HepG2 (cell line): Measurements from ENCODE around the gene PDZD4. TPM values are rescaled to one million over a fixed set of nuclear protein-coding genes. Genes with fewer than 3 reads are reported as not detected.

Experiments
- ARNT2 ChIP-seq: sonication (generic); formaldehyde crosslinking; IDR thresholded peaks from 2 replicates; pipeline ENCODE4 v1.8.0; 2022; ENCODE audit warnings: mild to moderate bottlenecking, low read depth, missing genetic modification reagents, moderate library complexity
- ASH2L ChIP-seq: fragments of 300-600, 200-600 bp; sonication (generic); IDR thresholded peaks from 2 replicates; pipeline ENCODE4 v1.7.0; 2017; ENCODE audit warnings: low read depth, mild to moderate bottlenecking, moderate library complexity, mixed read lengths, low read length; ENCODE audit not compliant: insufficient read length
- CHD4 ChIP-seq: fragments of 200-600 bp; sonication (generic); IDR thresholded peaks from 2 replicates; pipeline ENCODE4 v1.7.0; 2017; ENCODE audit warnings: mild to moderate bottlenecking, low read length, borderline replicate concordance
- DPF2 ChIP-seq: sonication (generic); formaldehyde crosslinking; IDR thresholded peaks from 2 replicates; pipeline ENCODE4 v1.4.0; 2020; ENCODE audit warnings: mild to moderate bottlenecking, low read depth, missing genetic modification reagents, borderline replicate concordance
- FOSL1 ChIP-seq: sonication (generic); formaldehyde crosslinking; IDR thresholded peaks from 2 replicates; pipeline ENCODE4 v1.9.0; 2021; ENCODE audit warnings: missing genetic modification reagents, borderline replicate concordance
- GATA4 ChIP-seq: sonication (generic); IDR thresholded peaks from 2 replicates; pipeline ENCODE4 v1.6.1; 2016; ENCODE audit warnings: antibody characterized with exemption, low read depth, borderline replicate concordance
- HBP1 ChIP-seq: IDR thresholded peaks from 2 replicates; pipeline ENCODE4 v1.6.1; 2016; ENCODE audit warnings: low read depth, control low read depth
- MIXL1 ChIP-seq: IDR thresholded peaks from 2 replicates; pipeline ENCODE4 v1.6.1; 2016
- NPAS2 ChIP-seq: sonication (generic); formaldehyde crosslinking; IDR thresholded peaks from 2 replicates; pipeline ENCODE4 v1.8.0; 2022; ENCODE audit warnings: mild to moderate bottlenecking, missing genetic modification reagents, borderline replicate concordance
- NR2C2 ChIP-seq: sonication (generic); formaldehyde crosslinking; IDR thresholded peaks from 2 replicates; pipeline ENCODE4 v1.4.0; 2020; ENCODE audit warnings: missing genetic modification reagents, mild to moderate bottlenecking, moderate library complexity, borderline replicate concordance
- PCBP2 ChIP-seq: fragments of 200-400 bp; formaldehyde crosslinking; optimal IDR thresholded peaks from 2 replicates; pipeline ENCODE3; 2018; ENCODE audit warnings: low read length, low read depth; ENCODE audit not compliant: poor library complexity, severe bottlenecking
- SOX13 ChIP-seq, 3 experiments: fragments of 450-650 bp in 1 of 3; sonication (generic) in 1 of 3; formaldehyde crosslinking in 1 of 3; IDR thresholded peaks in 2 of 3; conservative IDR thresholded peaks in 1 of 3; 2 replicates each; pipeline versions ENCODE4 v1.5.0 to v1.6.1; 2016 to 2020; ENCODE audit warnings: antibody characterized with exemption in 1 of 3, mild to moderate bottlenecking in 1 of 3, missing compliant biosample characterization in 1 of 3, missing genetic modification reagents in 1 of 3, moderate library complexity in 1 of 3
- SP2 ChIP-seq: sonication (generic); formaldehyde crosslinking; IDR thresholded peaks from 2 replicates; pipeline ENCODE4 v1.5.1; 2020; ENCODE audit warnings: mild to moderate bottlenecking, missing genetic modification reagents
- TEAD2 ChIP-seq: sonication (generic); formaldehyde crosslinking; IDR thresholded peaks from 2 replicates; pipeline ENCODE4 v1.9.0; 2021; ENCODE audit warnings: missing genetic modification reagents
- TFDP1 ChIP-seq: IDR thresholded peaks from 2 replicates; pipeline ENCODE4 v1.6.1; 2016; ENCODE audit warnings: missing compliant biosample characterization, missing genetic modification reagents, borderline replicate concordance
- TSC22D2 ChIP-seq: sonication (generic); formaldehyde crosslinking; IDR thresholded peaks from 2 replicates; pipeline ENCODE4 v1.5.1; 2020; ENCODE audit warnings: missing genetic modification reagents, mild to moderate bottlenecking, borderline replicate concordance
- U2AF1 ChIP-seq: fragments of 200-400 bp; formaldehyde crosslinking; optimal IDR thresholded peaks from 2 replicates; pipeline ENCODE3; 2017; ENCODE audit warnings: mild to moderate bottlenecking, low read depth, low read length
- ZBTB20 ChIP-seq: sonication (generic); formaldehyde crosslinking; IDR thresholded peaks from 2 replicates; pipeline ENCODE4 v1.8.1; 2023; ENCODE audit warnings: missing genetic modification reagents, low read depth, mild to moderate bottlenecking, borderline replicate concordance
- ZBTB25 ChIP-seq: IDR thresholded peaks from 2 replicates; pipeline ENCODE4 v1.6.1; 2018; ENCODE audit warnings: missing genetic modification reagents
- ZEB1 ChIP-seq: IDR thresholded peaks from 2 replicates; pipeline ENCODE4 v1.6.1; 2012; ENCODE audit warnings: mild to moderate bottlenecking, low read depth, inconsistent platforms; ENCODE audit not compliant: insufficient replicate concordance
- ZFP90 ChIP-seq: sonication (generic); formaldehyde crosslinking; IDR thresholded peaks from 2 replicates; pipeline ENCODE4 v1.8.0; 2022; ENCODE audit warnings: missing genetic modification reagents, mild to moderate bottlenecking, inconsistent platforms, borderline replicate concordance
- ZNF180 ChIP-seq: sonication (generic); formaldehyde crosslinking; IDR thresholded peaks from 2 replicates; pipeline ENCODE4 v1.4.0; 2020; ENCODE audit warnings: low read depth, missing genetic modification reagents, borderline replicate concordance
- ZNF3 ChIP-seq: IDR thresholded peaks from 2 replicates; pipeline ENCODE4 v1.7.0; 2017; ENCODE audit warnings: inconsistent platforms
- ZNF557 ChIP-seq: sonication (generic); formaldehyde crosslinking; IDR thresholded peaks from 2 replicates; pipeline ENCODE4 v1.4.0; 2020; ENCODE audit warnings: missing genetic modification reagents
- ZNF562 ChIP-seq: sonication (generic); formaldehyde crosslinking; IDR thresholded peaks from 2 replicates; pipeline ENCODE4 v1.8.0; 2022; ENCODE audit warnings: missing genetic modification reagents, borderline replicate concordance
- ZNF569 ChIP-seq: sonication (generic); formaldehyde crosslinking; IDR thresholded peaks from 2 replicates; pipeline ENCODE4 v1.5.0; 2020; ENCODE audit warnings: mild to moderate bottlenecking, missing genetic modification reagents, moderate library complexity, borderline replicate concordance
- ZNF7 ChIP-seq: IDR thresholded peaks from 2 replicates; pipeline ENCODE4 v1.6.1; 2016; ENCODE audit warnings: missing biosample characterization, missing genetic modification reagents
- polyA plus RNA-seq, 8 experiments: library from polyadenylated mRNA; depleted of rRNA in 3 of 8; stranded (reverse) in 7 of 8; unstranded in 1 of 8; fragments of >200 nt; fragmentation: Illumina TruSeq in 4 of 8; extraction: Trizol in 4 of 8; gene quantifications; 2 replicates each; pipeline versions ENCODE4 v1.2.1 to v1.2.3, GENCODE V29; 2011 to 2016; ENCODE audit warnings: low read depth in 4 of 8, missing spikeins in 1 of 8, mixed read lengths in 1 of 8; ENCODE audit not compliant: insufficient read depth in 1 of 8
- total RNA-seq, 5 experiments: library from RNA; depleted of rRNA; stranded (reverse); fragments of >200 nt; fragmentation: Illumina TruSeq; extraction: Trizol; gene quantifications; 2 replicates each; pipeline ENCODE4 v1.2.3, GENCODE V29; 2016; ENCODE audit warnings: low read depth in 1 of 5

PDZD4 gene
- total and polyA plus RNA-seq, 2 of the 13 experiments (the other 11 are each of a cell fraction or from before 2014, with no cell fraction given), result not detected

- peak; percentile 86; the same call in 1 of the 2 replicates for TF ChIP-seq ZNF569
- no peak for TF ChIP-seq ZEB1
- TF ChIP-seq SP2 (CRISPR knock-in tag), result peak; percentile 71
- peak; percentile 99 for TF ChIP-seq TEAD2 (CRISPR knock-in tag)
- no peak for TF ChIP-seq PCBP2
- peak; percentile 99 for TF ChIP-seq ZBTB20 (CRISPR knock-in tag)
- peak; percentile 100 for TF ChIP-seq ZNF557
- no peak for TF ChIP-seq GATA4
- peak; percentile 100 for TF ChIP-seq HBP1 (CRISPR knock-in tag)
- TF ChIP-seq NR2C2, result peak; percentile 61
- peak; percentile 97; the same call in 1 of the 2 replicates for TF ChIP-seq NPAS2 (CRISPR knock-in tag)
- TF ChIP-seq TFDP1 (CRISPR knock-in tag), result peak; percentile 85
- TF ChIP-seq ASH2L, result no peak
- TF ChIP-seq CHD4, result no peak
- TF ChIP-seq U2AF1, result no peak
- peak; percentile 100 for TF ChIP-seq ZFP90 (CRISPR knock-in tag)
- TF ChIP-seq SOX13 (IDR thresholded peaks at IDR 0.05), result no peak
- peak in 1 of 2 experiments; percentile 90; a peak in 2 of 4 replicates for TF ChIP-seq SOX13 (CRISPR knock-in tag; conservative IDR thresholded peaks at IDR 0.05 in 1 of 2, IDR thresholded peaks at IDR 0.05 in 1 of 2)
- TF ChIP-seq ZNF562 (CRISPR knock-in tag), result peak; percentile 70; the same call in 1 of the 2 replicates
- TF ChIP-seq TSC22D2 (CRISPR knock-in tag), result peak; percentile 100
- TF ChIP-seq ZNF7 (CRISPR knock-in tag), result peak; percentile 93
- TF ChIP-seq ZBTB25 (CRISPR knock-in tag), result peak; percentile 100
- TF ChIP-seq ZNF3 (CRISPR knock-in tag), result peak; percentile 94
- TF ChIP-seq MIXL1, result peak; percentile 99
- TF ChIP-seq DPF2 (CRISPR knock-in tag), result no peak
- peak; percentile 100 for TF ChIP-seq ARNT2 (CRISPR knock-in tag)
- TF ChIP-seq ZNF180, result peak; percentile 98; the same call in 1 of the 2 replicates
- peak; percentile 90 for TF ChIP-seq FOSL1 (CRISPR knock-in tag)
These were observed 45.2 kb upstream of the PDZD4 start (continued) for GRCh38 chrX:153875391-153876111.
